WTC11 (cell line): ENCODE results near the gene HSD3B7. TPM values are rescaled to one million over a fixed set of nuclear protein-coding genes. Genes with fewer than 3 reads are reported as not detected.
A peak's percentile ranks its signal among the peaks of the same experiment; 100 is the strongest.

Experiments used
- ATAC-seq: fragments of 200-7000 bp; cut with Tn5 transposase; 2 replicates; pipeline ENCODE4 v1.10.0; 2021; ENCODE audit warnings: mild to moderate bottlenecking, moderate library complexity
- CTCF ChIA-PET: fragments of 300-600 bp; sonication (Branson Sonifier 250); formaldehyde crosslinking; loops from one replicate; lab custom pipeline; 2021; ENCODE audit warnings: antibody characterized with exemption; lab: Charles Lee
- POLR2A ChIA-PET: fragments of 350-600 bp; sonication (Branson Sonifier 250); formaldehyde crosslinking; loops from one replicate; lab custom pipeline; 2021; ENCODE audit warnings: antibody characterized with exemption; lab: Charles Lee
- DNase-seq: peaks from one replicate; pipeline ENCODE4 v3.0.0; 2021; ENCODE audit warnings: low spot score
- H3K27ac Mint-ChIP-seq: 2 replicates; pipeline ENCODE4 v1.8.0; 2021; ENCODE audit warnings: mixed read lengths
- H3K27me3 Mint-ChIP-seq: 2 replicates; pipeline ENCODE4 v1.8.0; 2021; ENCODE audit warnings: low read depth, mild to moderate bottlenecking, moderate library complexity, mixed read lengths
- H3K36me3 Mint-ChIP-seq: 2 replicates; pipeline ENCODE4 v1.8.0; 2021; ENCODE audit warnings: mixed read lengths
- H3K4me1 Mint-ChIP-seq: 2 replicates; pipeline ENCODE4 v1.8.0; 2022; ENCODE audit warnings: mixed read lengths
- H3K4me3 Mint-ChIP-seq: 2 replicates; pipeline ENCODE4 v1.8.0; 2021; ENCODE audit warnings: mild to moderate bottlenecking, moderate library complexity, mixed read lengths
- H3K9me3 Mint-ChIP-seq: 2 replicates; pipeline ENCODE4 v1.8.0; 2021; ENCODE audit warnings: mixed read lengths
- ATF6 ChIP-seq: sonication (generic); formaldehyde crosslinking; IDR thresholded peaks from 2 replicates; pipeline ENCODE4 v1.8.1; 2023; ENCODE audit warnings: mild to moderate bottlenecking, missing genetic modification reagents
- CDX4 ChIP-seq: fragments of 250-450 bp; sonication (Bioruptor Pico); IDR thresholded peaks from 2 replicates; pipeline ENCODE4 v1.9.0; 2021; ENCODE audit warnings: moderate library complexity, mild to moderate bottlenecking, inconsistent platforms, borderline replicate concordance
- FOXK1 ChIP-seq: sonication (generic); formaldehyde crosslinking; IDR thresholded peaks from 2 replicates; pipeline ENCODE4 v1.8.0; 2022; ENCODE audit warnings: mild to moderate bottlenecking, moderate library complexity, missing genetic modification reagents
- GABPB1 ChIP-seq: sonication (generic); formaldehyde crosslinking; IDR thresholded peaks from 2 replicates; pipeline ENCODE4 v1.8.1; 2023; ENCODE audit warnings: mild to moderate bottlenecking, missing genetic modification reagents
- HMGXB4 ChIP-seq: sonication (generic); formaldehyde crosslinking; IDR thresholded peaks from 2 replicates; pipeline ENCODE4 v1.8.1; 2023; ENCODE audit warnings: mild to moderate bottlenecking, moderate library complexity, missing genetic modification reagents
- MAX ChIP-seq: sonication (generic); formaldehyde crosslinking; IDR thresholded peaks from 2 replicates; pipeline ENCODE4 v1.8.0; 2022; ENCODE audit warnings: mild to moderate bottlenecking, missing genetic modification reagents
- NR2C2 ChIP-seq: sonication (generic); formaldehyde crosslinking; IDR thresholded peaks from 2 replicates; pipeline ENCODE4 v1.8.0; 2022; ENCODE audit warnings: mild to moderate bottlenecking, missing genetic modification reagents
- ZNF263 ChIP-seq: sonication (generic); formaldehyde crosslinking; IDR thresholded peaks from 2 replicates; pipeline ENCODE4 v1.8.1; 2022; ENCODE audit warnings: low read depth, mild to moderate bottlenecking, moderate library complexity, missing genetic modification reagents
- ZNF532 ChIP-seq: fragments of 250-450 bp; sonication (Bioruptor Pico); IDR thresholded peaks from 2 replicates; pipeline ENCODE4 v1.9.0; 2021; ENCODE audit warnings: mild to moderate bottlenecking, borderline replicate concordance
- total RNA-seq: library from RNA; stranded (reverse); gene quantifications from 3 replicates; pipeline ENCODE4 v1.2.3, GENCODE V29; 2021

HSD3B7 gene
- total RNA-seq, 1 experiment from 2014 or later = 4.5 TPM

GRCh38 chr16:31033709-31034492 lies 48.9 kb downstream of the HSD3B7 start:
- CTCF ChIA-PET = interaction anchor here (1.0 to 2.7 kb wide), 7 partner anchors 8 to 108 kb away, joined by 3 to 16 read pairs (median 5); partner anchors contain the start of gene HSD3B7
- peak; percentile 92 for DNase-seq
- no peaks in the 10 kb centered on the region for H3K9me3 Mint-ChIP-seq
- H3K27ac Mint-ChIP-seq = no peak overlapping the region
- H3K4me3 Mint-ChIP-seq = peak overlapping the region; percentile 90
- no peaks in the 10 kb centered on the region for H3K36me3 Mint-ChIP-seq
- ATAC-seq = peak; percentile 59
- POLR2A ChIA-PET = interaction anchor here (0.6 to 1.0 kb wide), 3 partner anchors 8 to 85 kb away, joined by 3 to 5 read pairs (median 3); no protein-coding TSS in a partner anchor
- no peaks in the 10 kb centered on the region for H3K4me1 Mint-ChIP-seq
- H3K27me3 Mint-ChIP-seq = no peaks in the 10 kb centered on the region; the same call in 1 of the 2 replicates
- TF ChIP-seq CDX4 (CRISPR knock-in tag) = no peak
- TF ChIP-seq MAX = peak; percentile 42; the same call in 1 of the 2 replicates
- TF ChIP-seq ZNF532 (CRISPR knock-in tag) = no peak
- TF ChIP-seq ATF6 (CRISPR knock-in tag) = no peak
- no peak for TF ChIP-seq ZNF263 (CRISPR knock-in tag)
- TF ChIP-seq GABPB1 (CRISPR knock-in tag) = peak; percentile 21; the same call in 1 of the 2 replicates
- no peak for TF ChIP-seq NR2C2 (CRISPR knock-in tag)
- 0 out of 2 replicates have a peak, but pooled peaks have one; percentile 19 for TF ChIP-seq FOXK1

- TF ChIP-seq HMGXB4 (CRISPR knock-in tag) = no peak
- ATAC-seq (no peak), DNase-seq (no peak)
- no peak overlapping the region for H3K4me3 Mint-ChIP-seq
- H3K27me3 Mint-ChIP-seq = no peaks in the 10 kb centered on the region
- no peaks in the 10 kb centered on the region for H3K36me3 Mint-ChIP-seq
- ChIA-PET POLR2A (no interaction called here), CTCF (no interaction called here)
- H3K9me3 Mint-ChIP-seq = no peaks in the 10 kb centered on the region
- no peak overlapping the region for H3K27ac Mint-ChIP-seq
- no peaks in the 10 kb centered on the region for H3K4me1 Mint-ChIP-seq
Observed at GRCh38 chr16:31036691-31037090, 51.7 kb downstream of the HSD3B7 start.

Other genes with a start within 250 kb of the HSD3B7 start
- gene PHKG2, start 236.8 kb upstream of the HSD3B7 start, total RNA-seq = 40.8 to 50.5 TPM (median 45.0 TPM) in 3 replicates
- gene CFAP119, start 223.1 kb upstream of the HSD3B7 start, total RNA-seq = 4.6 to 6.6 TPM (median 6.2 TPM) in 3 replicates
- gene RNF40, start 222.9 kb upstream of the HSD3B7 start, total RNA-seq = 63.7 to 77.1 TPM (median 66.9 TPM) in 3 replicates
- gene ZNF629, start 198.0 kb upstream of the HSD3B7 start, total RNA-seq = 18.7 to 20.0 TPM (median 19.7 TPM) in 3 replicates
- gene BCL7C, start 91.1 kb upstream of the HSD3B7 start, total RNA-seq = 18.3 to 20.3 TPM (median 18.7 TPM) in 3 replicates
- 1.4 to 1.9 TPM (median 1.6 TPM) in 3 replicates for gene CTF1, start 88.6 kb upstream of the HSD3B7 start, total RNA-seq
- 79.0 to 84.9 TPM (median 84.3 TPM) in 3 replicates for gene FBXL19, start 61.6 kb upstream of the HSD3B7 start, total RNA-seq
- 10.8 to 13.5 TPM (median 13.2 TPM) in 3 replicates for gene ORAI3, start 36.1 kb upstream of the HSD3B7 start, total RNA-seq
- 29.3 to 31.1 TPM (median 29.4 TPM) in 3 replicates for gene SETD1A, start 27.5 kb upstream of the HSD3B7 start, total RNA-seq
- gene STX1B, start 25.4 kb downstream of the HSD3B7 start, total RNA-seq = 15.9 to 20.5 TPM (median 19.9 TPM) in 3 replicates
- gene STX4, start 48.4 kb downstream of the HSD3B7 start, total RNA-seq = 31.3 to 38.4 TPM (median 32.5 TPM) in 3 replicates
- gene ZNF668, start 89.0 kb downstream of the HSD3B7 start, total RNA-seq = 13.5 to 17.3 TPM (median 16.6 TPM) in 3 replicates
- gene ZNF646, start 89.2 kb downstream of the HSD3B7 start, total RNA-seq = 26.7 to 29.3 TPM (median 29.1 TPM) in 3 replicates
- 2.5 to 4.9 TPM (median 4.1 TPM) in 3 replicates for gene PRSS53, start 103.7 kb downstream of the HSD3B7 start, total RNA-seq
- 85.7 to 114 TPM (median 110 TPM) in 3 replicates for gene VKORC1, start 109.6 kb downstream of the HSD3B7 start, total RNA-seq
- 58.3 to 71.3 TPM (median 69.3 TPM) in 3 replicates for gene BCKDK, start 123.2 kb downstream of the HSD3B7 start, total RNA-seq
- 65.7 to 70.8 TPM (median 69.8 TPM) in 3 replicates for gene KAT8, start 132.5 kb downstream of the HSD3B7 start, total RNA-seq
- gene PRSS8, start 150.5 kb downstream of the HSD3B7 start, total RNA-seq = 78.8 to 127 TPM (median 127 TPM) in 3 replicates
- 0.48 to 1.5 TPM (median 1.3 TPM) in 3 replicates for gene PRSS36, start 164.9 kb downstream of the HSD3B7 start, total RNA-seq
- 631 to 770 TPM (median 679 TPM) in 3 replicates for gene FUS, start 194.9 kb downstream of the HSD3B7 start, total RNA-seq
- gene PYCARD, start 217.6 kb downstream of the HSD3B7 start, total RNA-seq = 35.2 to 45.5 TPM (median 42.4 TPM) in 3 replicates
- gene TRIM72, start 228.9 kb downstream of the HSD3B7 start, total RNA-seq = 1.8 to 2.5 TPM (median 2.4 TPM) in 3 replicates
- 1.9 to 9.5 TPM (median 6.1 TPM) in 3 replicates for gene PYDC1, start 231.9 kb downstream of the HSD3B7 start, total RNA-seq